ENCODE results near the gene MCC.

GRCh38 chr5:113039229-113039933 is 448.9 kb downstream of the MCC start:
- TF ChIP-seq CTCF (conservative IDR thresholded peaks at IDR 0.05; ENCODE audit: low read depth, low read length) (no peak), EZH2 (IDR thresholded peaks at IDR 0.05; ENCODE audit: borderline replicate concordance, low read depth, low read length, poor library complexity, severe bottlenecking) (no peak)

Data from A673 (cell line).